Duodenal mucosa (tissue), 2 donors: ENCODE data around the gene CMTM8.

Experiments used
- H3K27ac ChIP-seq: one replicate; pipeline ENCODE4 v1.7.0; 2013; ENCODE audit warnings: low read depth, low read length
- H3K27me3 ChIP-seq, 2 donors: one replicate each; pipeline ENCODE4 v1.7.0; 2013; ENCODE audit warnings: low read length in 2 of 2, control low read depth in 1 of 2; ENCODE audit not compliant: insufficient read depth in 2 of 2, control insufficient read depth in 1 of 2
- H3K36me3 ChIP-seq, 2 donors: one replicate each; pipeline ENCODE4 v1.7.0; 2013; ENCODE audit warnings: low read length in 2 of 2, control low read depth in 1 of 2; ENCODE audit not compliant: insufficient read depth in 2 of 2, control insufficient read depth in 1 of 2
- H3K4me1 ChIP-seq, 2 donors: one replicate each; pipeline ENCODE4 v1.7.0; 2013; ENCODE audit warnings: low read length in 2 of 2, control low read depth in 1 of 2; ENCODE audit not compliant: insufficient read depth in 2 of 2, control insufficient read depth in 1 of 2
- H3K4me3 ChIP-seq, 2 donors: one replicate each; pipeline ENCODE4 v1.7.0; 2013; ENCODE audit warnings: low read length in 2 of 2, low read depth in 1 of 2
- H3K9ac ChIP-seq, 2 donors: one replicate each; pipeline ENCODE4 v1.7.0; 2013; ENCODE audit warnings: low read length in 2 of 2, low read depth in 1 of 2
- H3K9me3 ChIP-seq, 2 donors: one replicate each; pipeline ENCODE4 v1.7.0; 2013; ENCODE audit warnings: low read length in 2 of 2, control low read depth in 1 of 2; ENCODE audit not compliant: control insufficient read depth in 1 of 2

The CMTM8 gene

DNA sequence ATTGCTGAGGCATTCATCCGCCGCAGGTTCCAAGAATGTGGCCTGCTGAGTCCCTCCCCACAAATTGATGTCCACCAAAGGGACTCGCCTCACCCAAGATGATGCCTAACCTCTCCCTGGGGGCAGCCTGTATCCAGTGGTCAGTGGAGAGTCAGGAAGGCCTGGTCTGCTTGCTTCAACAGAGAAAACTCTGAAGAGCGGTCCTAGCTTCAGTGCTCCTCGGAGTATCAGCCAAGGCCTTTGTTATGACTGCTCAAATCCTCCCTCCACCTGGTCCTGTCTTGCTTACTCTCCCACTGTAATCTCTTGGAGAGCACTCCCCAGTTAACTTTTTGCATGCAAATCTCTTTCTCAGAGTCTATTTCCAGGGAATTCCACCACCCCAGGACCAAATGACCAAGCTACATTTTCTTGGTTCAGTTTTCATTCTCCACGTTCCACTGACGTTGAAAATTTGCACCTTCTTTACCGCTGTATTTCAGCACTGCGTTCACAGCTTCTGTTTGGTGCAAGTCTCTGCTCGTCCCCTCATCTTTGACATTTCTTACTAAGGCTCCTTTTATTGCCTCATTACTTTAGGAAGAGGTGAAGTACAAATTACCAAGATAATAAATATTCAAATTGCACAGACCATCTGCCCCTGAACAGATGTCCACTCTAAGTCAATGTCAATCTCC, 175.5 kb downstream of the CMTM8 start:
- no peak overlapping the region for H3K9ac ChIP-seq
- no peaks in the 10 kb centered on the region for H3K27me3 ChIP-seq
- no peak overlapping the region for H3K27ac ChIP-seq
- H3K9me3 ChIP-seq: no peaks in the 10 kb centered on the region
- no peak overlapping the region for H3K4me3 ChIP-seq
- no peaks in the 10 kb centered on the region for H3K4me1 ChIP-seq
- H3K36me3 ChIP-seq: no peaks in the 10 kb centered on the region

DNA sequence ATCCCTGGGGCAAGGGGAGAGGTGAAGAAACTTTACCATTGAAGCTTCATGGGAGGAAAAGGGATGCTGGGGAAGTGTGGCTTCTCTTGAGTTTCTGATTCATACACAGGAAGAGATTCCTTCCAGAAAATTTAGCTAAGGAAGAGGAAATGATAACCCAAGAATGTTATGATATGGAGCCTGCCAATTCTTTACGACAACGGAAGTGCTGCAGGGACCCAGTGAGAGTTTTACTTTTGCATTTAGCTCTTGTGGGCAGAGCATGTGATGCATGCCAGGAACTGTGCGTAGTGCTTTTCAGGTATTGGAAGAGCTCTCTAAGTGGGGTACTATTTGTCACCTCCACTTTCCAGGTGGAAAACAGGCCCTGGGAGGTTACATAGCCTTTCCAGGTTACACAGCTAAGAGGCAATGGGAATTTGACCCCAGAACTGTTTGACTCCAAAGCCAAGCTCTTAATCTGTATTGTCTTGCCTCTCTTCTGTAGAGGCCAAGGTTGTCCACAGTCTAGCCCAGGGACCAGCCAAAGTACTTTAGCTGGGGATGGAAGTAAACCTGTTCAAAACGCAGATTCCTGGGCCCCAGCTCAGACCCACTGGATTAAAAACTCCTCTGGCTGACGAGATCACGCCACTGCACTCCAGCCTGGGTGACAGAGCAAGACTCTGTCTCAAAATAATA, 176.2 kb downstream of the CMTM8 start:
- Histone ChIP-seq H3K9ac (no peak overlapping the region), H3K36me3 (no peaks in the 10 kb centered on the region), H3K9me3 (no peaks in the 10 kb centered on the region), H3K27ac (no peak overlapping the region), H3K4me3 (no peak overlapping the region), H3K4me1 (peaks cover 1 to 3% of the 10 kb centered on the region in 2 donors), H3K27me3 (no peaks in the 10 kb centered on the region)

DNA sequence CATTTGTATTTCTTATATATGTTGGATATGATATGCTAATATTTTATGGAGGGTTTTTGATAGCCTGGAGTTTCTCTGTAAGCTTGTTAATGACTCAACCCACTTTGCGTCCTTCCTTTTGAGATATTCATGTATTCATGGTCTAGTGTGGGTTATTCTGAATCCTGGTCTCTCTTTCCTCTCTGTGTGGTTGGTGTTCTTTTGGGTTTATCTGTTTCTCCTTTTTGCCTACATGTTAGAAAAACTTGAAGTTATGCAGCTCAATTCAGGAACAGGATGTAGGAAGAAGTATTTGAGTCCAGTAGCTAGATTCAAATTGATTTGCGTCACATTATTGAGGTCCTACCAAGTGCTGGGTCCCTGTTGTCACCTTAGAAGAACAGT, 181.3 kb downstream of the CMTM8 start:
- Histone ChIP-seq H3K27me3 (no peaks in the 10 kb centered on the region), H3K4me3 (peak overlapping the region in 1 of 2 donors; percentile 3), H3K9me3 (no peaks in the 10 kb centered on the region), H3K27ac (no peak overlapping the region), H3K36me3 (no peaks in the 10 kb centered on the region), H3K9ac (no peak overlapping the region), H3K4me1 (peaks cover 39 to 45% of the 10 kb centered on the region in 2 donors)
